NCI-H748 (cell line): ENCODE data around the gene ASB9.
"Not testable (repeated sequence)": the region's sequence is repeated elsewhere in the genome, so short reads cannot be mapped to it uniquely, and the experiment has no call there.

ENCODE experiments used
- DNase-seq: peaks from one replicate; lab custom pipeline; 2025; ENCODE audit not compliant: unreplicated experiment; lab: John Stamatoyannopoulos, UW

The ASB9 gene

GRCh38 chrX:15269618-15270521 is at the start of gene ASB9:
Gene ASB9, minus strand, starts transcription at chrX:15270083. Its CDS starts 209 bp downstream, at chrX:15269874.
- peak; percentile 84 for DNase-seq

GRCh38 chrX:15319075-15319474 is 49.2 kb upstream of the ASB9 start:
- no peak for DNase-seq

- no peak for DNase-seq
Observed at GRCh38 chrX:15315509-15315908, 45.6 kb upstream of the ASB9 start, which contains the start of gene ASB11. Gene ASB11, minus strand, starts transcription at chrX:15315640. Its CDS starts 35 bp downstream, at chrX:15315605.

DNA sequence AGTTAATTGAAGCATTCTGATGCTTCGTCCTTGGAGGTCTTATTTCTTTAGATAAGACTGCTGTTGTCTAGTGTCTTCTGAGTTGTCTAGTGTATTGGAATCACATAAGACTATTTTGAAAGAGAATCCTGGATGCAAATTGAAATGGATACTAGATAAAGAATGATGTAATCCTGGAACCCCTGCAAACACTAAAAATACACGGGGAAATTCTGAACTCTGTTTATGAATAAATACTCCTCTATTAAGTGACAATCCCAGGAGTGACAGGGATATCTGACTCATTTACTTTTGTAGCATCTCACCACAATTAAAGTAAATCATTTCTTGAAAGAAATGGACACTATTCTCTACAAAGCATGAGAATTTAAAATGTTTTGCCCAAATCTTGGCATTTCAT is 44.6 kb upstream of the ASB9 start:
- no peak for DNase-seq

DNA sequence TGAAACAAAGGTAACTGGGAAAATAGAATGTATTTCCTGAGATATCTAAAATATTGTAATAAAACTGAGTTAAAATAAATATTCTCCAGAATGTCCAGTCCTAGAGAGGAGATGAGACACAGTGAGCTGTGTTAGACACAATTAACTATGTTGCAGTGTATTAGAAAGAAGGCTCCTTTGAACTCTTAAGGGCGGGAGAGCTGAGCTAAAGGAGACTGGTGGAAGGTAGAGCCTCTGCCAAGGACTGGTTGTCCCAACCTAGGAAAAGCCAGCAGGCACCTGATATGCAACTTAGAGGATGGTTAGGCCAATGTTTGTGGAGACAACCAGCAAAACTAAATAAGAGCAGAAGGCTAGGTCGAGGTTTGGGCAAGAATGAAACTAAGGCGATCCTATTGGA is 41.2 kb upstream of the ASB9 start:
- no peak for DNase-seq

DNA sequence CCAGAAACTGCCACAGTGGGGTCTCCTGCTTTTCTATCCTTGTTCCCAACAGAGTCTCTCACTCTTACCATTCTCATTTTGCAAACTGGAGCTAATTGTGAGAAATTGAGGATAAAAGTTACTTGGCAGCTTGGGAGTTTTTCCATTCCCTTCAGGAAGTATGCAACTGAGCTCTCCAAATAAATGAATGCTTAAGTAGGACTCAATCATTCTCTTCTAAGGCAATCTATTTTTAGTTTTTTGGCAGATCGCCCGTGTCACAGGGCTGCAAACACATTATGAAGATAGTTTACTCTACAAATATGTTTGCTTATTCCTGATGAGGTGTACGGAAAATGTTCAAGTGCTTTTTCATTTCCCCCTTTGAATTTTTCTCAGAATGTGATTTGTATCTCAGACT is 40.2 kb upstream of the ASB9 start:
- DNase-seq, result peak; percentile 88

DNA sequence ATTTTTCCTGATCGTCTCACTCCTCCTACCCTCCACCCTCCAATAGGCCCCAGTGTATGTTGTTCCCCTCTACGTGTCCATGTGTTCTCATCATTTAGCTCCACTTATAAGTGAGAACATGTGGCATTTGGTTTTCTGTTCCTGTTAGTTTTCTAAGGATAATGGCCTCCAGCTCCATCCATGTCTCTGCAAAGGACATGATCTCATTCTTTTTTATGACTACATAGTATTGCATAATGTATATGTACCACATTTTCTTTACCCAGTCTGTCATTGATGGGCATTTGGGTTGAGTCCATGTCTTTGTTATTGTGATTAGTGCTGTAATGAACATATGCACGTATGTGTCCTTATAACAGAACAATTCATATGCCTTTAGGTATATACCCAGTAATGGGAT is 36.0 kb upstream of the ASB9 start:
- DNase-seq, result not testable (repeated sequence)

GRCh38 chrX:15301924-15302323 is 32.0 kb upstream of the ASB9 start:
- DNase-seq, result no peak

- peak; percentile 25 for DNase-seq
Observed at GRCh38 chrX:15299941-15300851, 30.3 kb upstream of the ASB9 start.

GRCh38 chrX:15298780-15299179 is 28.9 kb upstream of the ASB9 start:
- DNase-seq, result no peak

GRCh38 chrX:15298201-15298600 is 28.3 kb upstream of the ASB9 start:
- DNase-seq, result no peak

DNA sequence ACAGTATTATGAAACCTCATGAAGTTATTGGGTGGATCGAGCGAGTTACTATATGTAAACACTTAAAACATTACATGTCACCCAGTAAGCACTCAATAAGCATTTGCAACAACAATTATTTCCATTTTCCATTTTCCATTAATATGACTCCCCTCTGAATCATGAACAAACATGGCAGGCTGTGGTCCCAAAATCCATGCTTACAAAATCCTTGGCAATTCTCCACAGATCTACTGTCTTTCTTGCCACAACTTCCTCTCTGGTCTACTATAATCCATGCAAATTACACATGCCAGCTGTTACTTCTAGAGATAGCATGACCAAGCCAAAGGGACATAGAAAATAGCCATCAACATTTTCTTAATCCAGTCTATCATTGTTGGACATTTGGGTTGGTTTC is 23.6 kb upstream of the ASB9 start:
- no peak for DNase-seq

DNA sequence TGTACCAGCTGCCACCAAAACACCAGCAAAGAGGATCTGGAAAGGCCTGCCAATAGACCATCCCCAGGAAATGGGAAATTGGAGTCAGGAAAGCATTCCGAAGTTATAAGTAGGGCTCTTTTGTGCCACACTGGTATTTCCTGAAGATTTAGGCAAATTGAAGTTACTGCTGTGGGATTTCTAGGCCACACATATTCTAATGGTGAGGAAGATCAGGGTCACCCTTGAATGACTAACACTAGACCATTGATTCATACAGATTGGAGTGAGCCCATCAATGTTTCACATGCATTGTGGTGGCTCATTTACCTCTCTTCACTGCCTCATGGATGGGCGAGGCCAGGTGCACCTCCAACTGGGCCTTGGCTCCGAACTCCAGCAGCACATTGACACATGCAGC is 23.0 kb upstream of the ASB9 start:
- DNase-seq, result no peak

DNA sequence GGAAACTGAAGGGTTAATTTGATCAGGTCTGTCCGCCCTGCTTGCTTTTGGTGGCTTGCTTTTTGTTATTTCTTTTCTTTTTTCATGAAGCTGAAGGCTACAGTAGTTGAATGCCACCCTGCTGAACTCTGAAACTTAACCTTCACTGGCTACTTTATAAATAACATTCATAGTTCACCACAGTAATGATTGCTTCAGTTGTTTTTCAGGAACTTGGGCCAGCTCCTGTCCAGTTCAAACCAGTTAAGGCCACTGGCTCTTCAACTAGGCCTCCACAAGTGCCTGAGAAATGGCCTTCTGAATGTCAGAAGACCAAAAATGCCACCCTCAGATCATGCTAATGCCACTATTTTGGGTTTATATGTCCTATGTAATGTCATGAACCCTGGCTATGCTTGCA is 7.7 kb upstream of the ASB9 start:
- no peak for DNase-seq

GRCh38 chrX:15274946-15275345 is 5.1 kb upstream of the ASB9 start:
- DNase-seq, result no peak

DNA sequence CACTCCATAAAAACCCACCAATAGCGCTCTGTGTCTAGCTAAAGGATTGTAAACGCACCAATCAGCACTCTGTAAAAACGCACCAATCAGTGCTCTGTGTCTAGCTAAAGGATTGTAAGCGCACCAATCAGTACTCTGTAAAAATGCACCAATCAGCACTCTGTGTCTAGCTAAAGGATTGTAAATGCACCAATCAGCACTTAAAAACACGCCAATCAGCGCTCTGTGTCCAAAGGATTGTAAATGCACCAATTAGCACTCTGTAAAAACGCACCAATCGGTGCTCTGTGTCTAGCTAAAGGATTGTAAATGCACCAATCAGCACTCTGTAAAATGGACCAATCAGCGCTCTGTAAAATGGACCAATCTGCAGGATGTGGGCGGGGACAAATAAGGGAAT is 3.4 kb upstream of the ASB9 start:
- DNase-seq, result not testable (repeated sequence)

DNA sequence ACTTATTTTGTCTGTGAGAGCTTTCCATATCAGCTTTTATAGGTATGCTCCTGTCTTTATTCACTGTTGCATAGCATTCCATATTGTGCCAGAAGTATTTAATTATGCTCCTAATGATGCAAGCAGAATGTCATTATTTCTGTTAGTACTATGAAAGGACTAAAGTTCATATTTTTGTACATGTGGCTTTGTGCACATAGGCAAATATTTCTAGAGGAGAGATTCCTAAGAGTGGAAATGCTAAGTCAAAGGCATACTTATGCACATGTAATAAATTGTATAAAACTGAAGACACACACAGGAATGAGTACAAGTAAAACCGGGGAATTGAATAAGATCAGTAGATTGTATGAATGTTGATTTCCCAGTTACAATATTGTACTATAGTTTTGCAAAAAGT is 1.9 kb upstream of the ASB9 start:
- DNase-seq, result no peak

- peak; percentile 75 for DNase-seq
Observed at GRCh38 chrX:15269120-15269519, 763 bp downstream of the ASB9 start.

DNA sequence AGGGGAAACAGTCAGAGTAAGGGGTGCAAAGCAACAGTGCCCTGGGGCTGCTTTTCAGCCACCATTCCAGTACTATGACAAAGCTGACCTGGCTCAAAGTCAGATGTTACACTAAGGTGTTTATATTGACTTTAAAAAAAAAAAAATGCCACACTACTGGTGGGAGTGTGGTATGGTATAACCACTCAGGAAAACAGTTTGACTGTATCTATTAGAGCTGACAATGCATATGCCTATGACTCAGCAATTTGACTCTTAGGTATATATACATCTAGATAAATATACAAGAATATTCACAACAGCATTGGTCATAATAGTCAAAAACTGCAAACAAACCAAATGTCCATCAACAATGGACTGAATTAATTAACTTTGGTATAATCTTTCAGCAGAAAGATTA is 15.0 kb downstream of the ASB9 start:
- no peak for DNase-seq

- DNase-seq, result no peak
Observed at GRCh38 chrX:15245896-15246295, 24.0 kb downstream of the ASB9 start.

- DNase-seq, result no peak
Observed at GRCh38 chrX:15244421-15244820, 25.5 kb downstream of the ASB9 start.
